ENCODE results near the gene LIN37. TPM values are rescaled to one million over a fixed set of nuclear protein-coding genes. Genes with fewer than 3 reads are reported as not detected.

The LIN37 gene
- total and polyA plus RNA-seq, 4 donors = 2.6 to 7.0 (median 6.1) TPM

- H3K27ac ChIP-seq (ENCODE audit: low read depth in 1 of 2, low read length in 2 of 2) = peak within 1 kb of the TSS; percentile 91 to 95
- H3K9me3 ChIP-seq (ENCODE audit: control insufficient read depth in 4 of 4, low read length in 3 of 4) = no peaks in the 10 kb centered on the region
- no peak within 1 kb of the TSS for H3K9ac ChIP-seq (ENCODE audit: low read depth in 1 of 2, low read length in 2 of 2)
- TF ChIP-seq RAD21 (IDR thresholded peaks at IDR 0.05) = no peak
- TF ChIP-seq FOXA2 (IDR thresholded peaks at IDR 0.05) = no peak
- no peak for TF ChIP-seq GABPA (IDR thresholded peaks at IDR 0.05 in 1 of 2, conservative IDR thresholded peaks at IDR 0.05 in 1 of 2)
- no peak for TF ChIP-seq YY1 (IDR thresholded peaks at IDR 0.05)
- no peak for TF ChIP-seq HNF4A (conservative IDR thresholded peaks at IDR 0.05)
- no peak for TF ChIP-seq ATF3 (IDR thresholded peaks at IDR 0.05)
- no peak for TF ChIP-seq CTCF (IDR thresholded peaks at IDR 0.05; ENCODE audit: low read depth, low read length, missing input control)
- TF ChIP-seq HNF4G (IDR thresholded peaks at IDR 0.05) = no peak
- TF ChIP-seq RXRA (IDR thresholded peaks at IDR 0.05) = no peak
- no peak for TF ChIP-seq EGR1 (IDR thresholded peaks at IDR 0.05; ENCODE audit: low read depth in 2 of 2)
- TF ChIP-seq FOXA1 (IDR thresholded peaks at IDR 0.05) = no peak
- TF ChIP-seq SP1 (IDR thresholded peaks at IDR 0.05) = no peak
- TF ChIP-seq JUND (IDR thresholded peaks at IDR 0.05) = no peak
- no peak for TF ChIP-seq NR2F2 (IDR thresholded peaks at IDR 0.05)
- TF ChIP-seq REST (IDR thresholded peaks at IDR 0.05) = no peak
- no peak for TF ChIP-seq MAX (IDR thresholded peaks at IDR 0.05)
- TF ChIP-seq TAF1 (conservative IDR thresholded peaks at IDR 0.05) = no peak
- no peaks in the 10 kb centered on the region for H3K27me3 ChIP-seq (ENCODE audit: control insufficient read depth in 4 of 4, insufficient read depth in 4 of 4, low read length in 3 of 4)
- peak within 1 kb of the TSS; percentile 42 to 48 (median 42) for H3K4me3 ChIP-seq (ENCODE audit: low read depth in 1 of 3, low read length in 3 of 3)
- DNase-seq (ENCODE audit: low spot score) = no peak
- 15% methylated on average over 52 of the region's 52 CpGs for WGBS
- peaks cover 14 to 19% (median 18%) of the 10 kb centered on the region in 4 donors for H3K4me1 ChIP-seq (ENCODE audit: control insufficient read depth in 4 of 4, insufficient read depth in 4 of 4, low read length in 3 of 4)
- H3K36me3 ChIP-seq (ENCODE audit: control insufficient read depth in 4 of 4, insufficient read depth in 3 of 4, low read depth in 1 of 4, low read length in 3 of 4) = peaks cover 0 to 20% (median 10%) of the 10 kb centered on the region in 4 donors
Observed at GRCh38 chr19:35756377-35757230, 8.2 kb downstream of the LIN37 start, which contains the start of gene HSPB6. Gene HSPB6, minus strand, starts transcription at chr19:35757029. Its CDS starts 21 bp downstream, at chr19:35757008.

Data from liver (tissue), 9 donors.